GM18498 (cell line): ENCODE data around the gene BHLHE40.

Experiments
- ATAC-seq: cut with Tn5 transposase; IDR thresholded peaks from one replicate; pipeline ENCODE4 v1.9.1; 2021; ENCODE audit warnings: mild to moderate bottlenecking, moderate library complexity; ENCODE audit not compliant: unreplicated experiment

The BHLHE40 gene

DNA sequence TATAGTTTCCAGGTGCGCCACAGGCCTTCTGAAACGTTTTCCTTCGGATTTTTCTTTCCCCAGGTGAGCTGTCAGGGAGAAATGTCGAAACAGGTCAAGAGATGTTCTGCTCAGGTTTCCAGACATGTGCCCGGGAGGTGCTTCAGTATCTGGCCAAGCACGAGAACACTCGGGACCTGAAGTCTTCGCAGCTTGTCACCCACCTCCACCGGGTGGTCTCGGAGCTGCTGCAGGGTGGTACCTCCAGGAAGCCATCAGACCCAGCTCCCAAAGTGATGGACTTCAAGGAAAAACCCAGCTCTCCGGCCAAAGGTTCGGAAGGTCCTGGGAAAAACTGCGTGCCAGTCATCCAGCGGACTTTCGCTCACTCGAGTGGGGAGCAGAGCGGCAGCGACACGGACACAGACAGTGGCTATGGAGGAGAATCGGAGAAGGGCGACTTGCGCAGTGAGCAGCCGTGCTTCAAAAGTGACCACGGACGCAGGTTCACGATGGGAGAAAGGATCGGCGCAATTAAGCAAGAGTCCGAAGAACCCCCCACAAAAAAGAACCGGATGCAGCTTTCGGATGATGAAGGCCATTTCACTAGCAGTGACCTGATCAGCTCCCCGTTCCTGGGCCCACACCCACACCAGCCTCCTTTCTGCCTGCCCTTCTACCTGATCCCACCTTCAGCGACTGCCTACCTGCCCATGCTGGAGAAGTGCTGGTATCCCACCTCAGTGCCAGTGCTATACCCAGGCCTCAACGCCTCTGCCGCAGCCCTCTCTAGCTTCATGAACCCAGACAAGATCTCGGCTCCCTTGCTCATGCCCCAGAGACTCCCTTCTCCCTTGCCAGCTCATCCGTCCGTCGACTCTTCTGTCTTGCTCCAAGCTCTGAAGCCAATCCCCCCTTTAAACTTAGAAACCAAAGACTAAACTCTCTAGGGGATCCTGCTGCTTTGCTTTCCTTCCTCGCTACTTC is 3.8 kb downstream of the BHLHE40 start:
- ATAC-seq: no peak

- ATAC-seq: peak; percentile 67
Measured at GRCh38 chr3:4983739-4984510, 4.7 kb downstream of the BHLHE40 start.

- ATAC-seq: no peak
Measured at GRCh38 chr3:4984511-4984864, 5.3 kb downstream of the BHLHE40 start.

DNA sequence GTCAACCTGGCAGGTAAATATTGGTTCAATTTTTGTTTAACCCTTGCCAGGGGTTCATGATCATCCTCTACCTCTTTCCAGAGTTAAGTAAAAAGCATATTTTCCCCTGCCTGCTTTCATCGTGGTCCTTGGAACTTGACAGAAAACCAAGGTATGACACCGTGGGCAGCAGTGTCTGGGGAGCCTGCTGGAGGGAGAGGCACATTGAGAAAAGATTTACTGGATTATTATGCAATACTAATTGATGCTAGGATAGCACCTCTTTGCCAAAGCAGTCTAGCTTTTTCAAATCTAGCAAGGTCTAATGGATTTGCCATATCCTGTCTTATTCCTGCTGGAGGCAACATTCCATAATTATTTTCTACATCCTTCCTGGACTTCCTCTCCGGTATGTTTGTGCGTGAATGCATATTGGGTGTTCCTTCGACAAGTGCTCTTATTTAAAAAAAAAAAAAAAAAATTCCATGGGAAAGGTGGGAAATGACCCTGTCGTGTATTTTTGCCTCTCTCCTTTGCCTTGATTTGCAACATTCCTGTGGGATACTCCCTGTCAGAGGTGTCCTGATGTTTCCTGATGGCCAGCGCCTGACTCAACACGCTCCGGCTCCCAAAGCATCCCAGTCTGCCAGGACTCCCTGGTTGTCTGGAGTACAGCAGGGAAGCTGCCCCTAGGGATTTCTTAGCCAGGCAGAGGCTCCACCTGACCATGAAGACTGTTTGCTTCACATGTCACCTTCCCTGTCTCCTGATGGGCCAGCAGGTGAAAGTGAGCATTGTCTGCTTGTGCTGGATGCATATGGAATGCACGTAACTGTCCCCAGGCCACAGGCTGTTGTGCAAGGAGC is 6.3 kb downstream of the BHLHE40 start:
- no peak for ATAC-seq

GRCh38 chr3:4986175-4986781 is 7.0 kb downstream of the BHLHE40 start:
- peak; percentile 21 for ATAC-seq

- peak; percentile 62 for ATAC-seq
Measured at GRCh38 chr3:4986782-4987537, 7.7 kb downstream of the BHLHE40 start.

GRCh38 chr3:4987538-4988296 is 8.5 kb downstream of the BHLHE40 start:
- ATAC-seq: no peak

DNA sequence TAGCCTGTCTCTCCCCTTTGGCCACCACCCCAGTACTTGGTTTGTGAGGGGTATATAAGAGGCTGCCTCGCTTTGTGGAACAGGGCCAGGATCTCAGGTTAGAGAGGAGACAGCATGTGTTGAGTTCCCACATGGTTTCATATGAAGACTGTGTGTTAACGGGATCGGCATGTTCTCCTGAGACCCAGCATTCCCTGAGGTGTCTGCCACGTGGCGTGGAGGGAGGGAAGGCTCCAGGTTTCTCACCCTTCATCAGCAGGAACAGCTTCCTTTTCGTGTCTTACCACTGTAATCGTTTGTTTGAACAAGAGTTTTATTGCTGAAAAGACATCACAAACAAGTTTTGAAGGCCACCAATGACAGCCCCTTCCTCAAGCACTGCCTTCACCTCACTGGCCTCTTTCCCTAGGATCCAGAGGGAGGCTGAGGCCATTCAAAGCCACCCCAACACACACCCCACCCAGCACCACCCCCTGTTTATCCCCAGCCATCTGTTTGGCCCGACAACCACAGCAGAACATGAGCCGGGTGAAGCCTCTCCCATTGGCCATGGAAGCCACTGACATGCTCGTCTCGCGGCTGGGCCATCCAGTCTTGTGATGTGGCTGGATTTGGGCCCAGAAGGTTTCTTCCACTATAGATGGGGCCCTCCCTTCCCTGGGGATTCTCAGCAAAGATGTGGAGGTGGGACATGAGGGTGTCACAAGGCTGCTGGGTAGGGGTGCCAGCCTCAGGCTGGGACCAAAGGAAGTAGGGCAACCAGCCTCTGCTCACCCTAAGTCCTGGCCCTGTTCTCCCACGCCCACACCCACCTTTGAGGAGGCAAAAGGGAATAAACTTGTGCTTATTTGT is 10.0 kb downstream of the BHLHE40 start:
- ATAC-seq: no peak

DNA sequence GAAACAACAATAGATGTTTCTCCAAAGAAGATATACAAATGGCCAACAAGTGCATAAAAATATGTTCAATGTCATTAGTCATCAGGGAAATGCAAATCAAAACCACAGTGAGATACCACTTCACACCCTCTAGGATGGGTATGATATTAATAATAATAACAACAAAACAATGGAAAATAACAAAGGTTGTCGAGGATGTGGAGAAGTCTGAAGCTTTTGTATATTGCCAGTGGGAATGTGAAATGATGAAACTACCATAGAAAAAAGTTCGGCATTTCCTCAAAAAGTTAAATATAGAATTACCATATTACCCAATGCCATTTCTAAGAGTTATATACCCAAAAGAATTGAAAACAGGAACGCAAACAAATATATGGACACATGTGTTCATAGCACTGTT is 10.8 kb downstream of the BHLHE40 start:
- no peak for ATAC-seq

- ATAC-seq: no peak
Measured at GRCh38 chr3:4992118-4992517, 12.9 kb downstream of the BHLHE40 start.

DNA sequence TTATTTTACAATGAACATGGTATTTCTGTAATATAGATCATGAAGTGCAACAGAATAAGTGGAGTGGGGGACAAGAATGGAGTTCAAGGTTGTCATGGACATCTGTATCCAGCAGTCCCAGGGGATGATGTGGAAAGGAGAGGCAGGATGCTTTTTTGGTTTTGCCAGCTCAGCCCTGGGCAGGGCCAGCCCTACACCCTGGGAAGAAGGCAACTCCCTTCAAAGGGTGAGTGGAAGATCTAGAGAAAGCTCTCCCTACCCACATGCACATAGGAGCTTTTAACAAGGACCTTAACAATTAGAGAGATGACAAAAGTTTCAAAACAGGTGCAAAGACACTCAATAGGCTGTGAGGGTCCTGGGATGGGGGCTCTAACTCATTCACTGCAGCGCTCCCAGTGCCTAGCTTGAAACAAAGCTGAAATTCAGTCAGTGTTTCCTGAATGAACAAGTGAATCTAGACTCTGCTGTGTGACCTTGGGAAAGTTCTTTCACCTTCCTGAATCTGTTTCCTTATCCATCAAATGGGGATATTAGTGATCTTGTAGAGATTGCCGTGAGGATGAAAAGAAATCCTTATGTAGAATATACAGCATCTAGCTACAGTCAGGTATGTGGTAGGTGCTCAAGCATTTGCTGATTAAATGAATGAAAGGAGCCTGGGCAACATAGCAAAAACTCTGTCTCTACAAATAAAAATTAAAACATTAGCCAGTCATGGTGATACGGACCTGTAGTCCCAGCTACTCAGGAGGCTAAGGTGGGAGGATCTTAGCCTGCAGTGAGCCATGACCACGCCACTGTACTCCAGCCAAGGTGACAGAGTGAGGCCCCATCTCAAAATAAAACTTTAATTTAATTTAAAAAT is 14.3 kb downstream of the BHLHE40 start:
- ATAC-seq: no peak

DNA sequence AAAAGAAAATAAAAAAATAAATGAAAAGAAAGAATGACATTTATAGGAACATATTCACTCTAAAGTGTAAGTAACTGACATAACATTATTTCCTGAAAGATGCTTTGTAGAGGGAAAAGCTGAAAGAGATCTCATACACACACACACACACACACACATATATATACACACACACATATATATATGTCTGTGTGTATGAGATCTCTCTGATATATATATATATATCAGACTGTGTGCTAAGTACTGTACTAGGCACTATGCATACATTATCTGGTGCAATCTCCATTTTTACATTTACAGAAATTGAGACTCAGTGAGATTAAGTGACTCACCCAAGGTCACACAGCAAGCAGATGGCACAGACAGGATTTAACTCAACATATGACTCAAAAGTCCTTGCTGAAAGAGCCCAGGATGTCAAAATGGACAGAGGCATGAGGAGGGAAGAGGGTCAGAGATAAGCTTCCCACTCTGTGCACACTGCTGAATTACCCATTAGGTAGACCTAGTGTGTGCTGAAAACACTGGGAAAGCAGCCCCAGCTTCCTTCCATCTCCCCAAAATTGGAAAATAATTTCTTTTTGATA is 15.0 kb downstream of the BHLHE40 start:
- ATAC-seq: no peak

DNA sequence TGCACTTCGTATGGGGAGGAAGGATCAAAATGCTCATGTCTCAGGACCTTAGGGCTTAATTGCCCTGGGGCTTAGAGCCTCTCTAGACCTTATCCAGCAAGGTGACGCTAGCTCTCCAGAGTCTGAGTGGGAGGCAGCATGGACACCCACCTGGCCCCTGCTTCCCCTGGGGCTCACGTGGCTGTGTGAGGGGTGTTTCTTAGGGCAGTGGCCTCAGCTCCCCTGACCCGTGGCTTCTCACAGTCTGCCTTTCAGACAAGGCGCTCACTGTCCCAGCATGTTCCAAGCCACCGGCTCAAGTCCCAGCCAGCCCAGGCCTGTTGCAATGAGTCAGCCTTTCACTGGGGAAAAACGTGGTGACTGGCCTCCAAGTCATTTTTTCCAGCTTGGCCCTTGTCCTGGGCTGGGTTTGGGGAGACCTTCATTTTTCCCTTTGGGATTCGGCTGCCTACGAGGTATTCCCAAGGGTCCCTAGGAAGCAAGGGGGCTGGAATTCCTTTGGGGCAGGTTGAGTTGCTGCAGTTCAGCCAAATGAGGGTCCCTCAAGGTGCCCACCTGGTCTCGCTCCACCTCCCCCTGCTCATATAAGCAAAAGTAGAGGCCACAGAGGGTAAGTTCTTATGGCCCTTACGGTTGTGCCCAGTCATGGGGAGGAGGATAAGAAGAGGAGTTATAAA is 15.7 kb downstream of the BHLHE40 start:
- peak; percentile 55 for ATAC-seq

GRCh38 chr3:4995500-4996053 is 16.3 kb downstream of the BHLHE40 start:
- no peak for ATAC-seq

- ATAC-seq: no peak
Measured at GRCh38 chr3:4996223-4996765, 17.1 kb downstream of the BHLHE40 start.

- ATAC-seq: no peak
Measured at GRCh38 chr3:4996771-4997291, 17.6 kb downstream of the BHLHE40 start.
